ENCODE data around the gene USP13.

USP13 gene

GRCh38 chr3:179837374-179837773 is 184.5 kb downstream of the USP13 start:
- no peak overlapping the region for H3K4me3 ChIP-seq (replicated peaks in 1 of 2; ENCODE audit: low read depth in 2 of 2, low read length in 2 of 2)
- peak; percentile 20 to 27 for DNase-seq (ENCODE audit: low read depth in 2 of 2)
- no peak for TF ChIP-seq CTCF (IDR thresholded peaks at IDR 0.05; ENCODE audit: low read depth, low read length)
